ENCODE data around the gene RDH8.

Gene RDH8

DNA sequence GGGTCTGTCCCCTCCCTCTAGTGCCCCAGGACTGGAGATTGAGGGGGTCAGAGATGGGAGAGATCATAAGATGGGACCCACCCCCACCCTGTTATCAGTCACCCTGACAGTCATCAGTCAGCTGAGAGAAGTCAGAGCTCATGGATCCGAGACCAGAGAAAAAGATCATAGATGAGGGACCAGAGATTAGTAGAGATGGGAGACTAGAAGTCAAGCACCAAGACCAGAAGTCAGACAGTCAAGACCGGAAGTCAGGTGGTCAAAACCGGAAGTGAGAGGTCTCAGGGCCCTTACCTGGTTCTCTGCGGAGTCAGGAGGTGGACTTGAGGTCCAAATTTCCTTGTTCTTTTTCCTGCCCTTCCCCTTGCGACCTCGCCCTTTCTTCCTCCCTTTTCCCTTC lies 10.0 kb upstream of the RDH8 start:
- H3K27ac ChIP-seq (ENCODE audit: low read depth, low read length), result no peak overlapping the region
- H3K9ac ChIP-seq (ENCODE audit: low read depth in 1 of 2, low read length in 2 of 2), result no peak overlapping the region
- no peaks in the 10 kb centered on the region for H3K36me3 ChIP-seq (ENCODE audit: control insufficient read depth in 1 of 2, insufficient read depth in 2 of 2, low read length in 2 of 2)
- H3K27me3 ChIP-seq (ENCODE audit: control insufficient read depth in 1 of 2, insufficient read depth in 2 of 2, low read length in 2 of 2), result peaks cover 0 to 2% of the 10 kb centered on the region in 2 donors
- H3K9me3 ChIP-seq (ENCODE audit: control insufficient read depth in 1 of 2, low read length in 2 of 2), result no peaks in the 10 kb centered on the region
- no peak overlapping the region for H3K4me3 ChIP-seq (ENCODE audit: low read depth in 1 of 2, low read length in 2 of 2)
- H3K4me1 ChIP-seq (ENCODE audit: control insufficient read depth in 1 of 2, insufficient read depth in 2 of 2, low read length in 2 of 2), result peaks cover 5 to 6% of the 10 kb centered on the region in 2 donors

DNA sequence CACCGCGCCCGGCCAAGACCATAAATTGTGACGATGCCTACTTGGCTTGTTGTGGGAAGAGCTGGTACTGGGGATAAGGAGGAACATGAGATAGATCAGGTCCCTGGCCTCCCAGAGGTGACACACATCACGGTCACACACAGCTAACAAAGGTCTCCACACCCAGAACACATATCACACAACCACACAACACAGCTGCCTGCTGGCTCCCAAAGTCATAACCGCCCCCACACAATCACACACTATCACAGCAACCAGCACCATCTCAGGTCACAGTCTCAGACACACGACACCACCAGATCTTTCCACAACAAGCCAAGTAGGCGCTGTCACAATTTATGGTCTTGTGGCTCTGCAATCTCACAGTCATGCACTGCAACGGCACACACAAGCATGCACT lies 8.7 kb upstream of the RDH8 start:
- Histone ChIP-seq H3K4me1 (ENCODE audit: control insufficient read depth in 1 of 2, insufficient read depth in 2 of 2, low read length in 2 of 2) (peaks cover 6 to 7% of the 10 kb centered on the region in 2 donors), H3K27ac (ENCODE audit: low read depth, low read length) (no peak overlapping the region), H3K36me3 (ENCODE audit: control insufficient read depth in 1 of 2, insufficient read depth in 2 of 2, low read length in 2 of 2) (no peaks in the 10 kb centered on the region), H3K4me3 (ENCODE audit: low read depth in 1 of 2, low read length in 2 of 2) (no peak overlapping the region), H3K9ac (ENCODE audit: low read depth in 1 of 2, low read length in 2 of 2) (no peak overlapping the region), H3K27me3 (ENCODE audit: control insufficient read depth in 1 of 2, insufficient read depth in 2 of 2, low read length in 2 of 2) (peaks cover 6 to 9% of the 10 kb centered on the region in 2 donors), H3K9me3 (ENCODE audit: control insufficient read depth in 1 of 2, low read length in 2 of 2) (no peaks in the 10 kb centered on the region)

DNA sequence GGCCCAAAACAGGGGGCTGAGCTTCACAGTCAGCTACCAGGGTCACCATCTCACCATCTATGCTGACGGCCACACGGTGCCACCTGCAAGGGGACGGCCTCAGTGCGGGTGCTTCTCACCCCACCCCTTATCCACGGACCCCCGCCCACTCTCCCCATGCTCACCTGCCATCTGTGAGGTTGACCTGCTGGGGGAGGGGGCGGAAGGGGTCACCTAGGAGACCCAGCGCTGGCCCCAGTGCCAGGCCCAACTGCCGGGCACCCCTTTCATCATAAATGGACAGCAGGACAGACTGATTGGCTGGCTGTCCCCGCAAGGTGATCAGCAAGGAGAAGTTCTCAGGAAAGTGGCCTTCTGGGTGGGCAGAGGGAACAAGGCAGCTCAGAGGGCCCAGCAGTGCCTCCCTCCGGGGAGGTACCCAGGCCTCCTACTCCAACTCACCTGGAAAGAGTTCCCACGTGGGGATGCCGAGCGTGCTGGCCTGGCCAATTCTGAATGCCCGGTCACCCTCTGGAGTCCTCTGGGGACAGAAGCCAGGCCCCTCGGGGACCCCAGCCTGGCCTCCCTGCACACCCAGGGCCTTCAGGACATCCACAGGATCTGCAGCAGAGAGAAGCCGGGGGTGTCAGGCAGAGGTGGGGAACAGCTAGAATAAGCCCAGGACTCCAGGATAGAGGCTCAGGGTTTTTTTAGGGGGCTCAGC lies 7.5 kb upstream of the RDH8 start:
- Histone ChIP-seq H3K27me3 (ENCODE audit: control insufficient read depth in 1 of 2, insufficient read depth in 2 of 2, low read length in 2 of 2) (peaks cover 9 to 13% of the 10 kb centered on the region in 2 donors), H3K27ac (ENCODE audit: low read depth, low read length) (peak overlapping the region; percentile 20), H3K9ac (ENCODE audit: low read depth in 1 of 2, low read length in 2 of 2) (no peak overlapping the region), H3K36me3 (ENCODE audit: control insufficient read depth in 1 of 2, insufficient read depth in 2 of 2, low read length in 2 of 2) (no peaks in the 10 kb centered on the region), H3K9me3 (ENCODE audit: control insufficient read depth in 1 of 2, low read length in 2 of 2) (no peaks in the 10 kb centered on the region), H3K4me1 (ENCODE audit: control insufficient read depth in 1 of 2, insufficient read depth in 2 of 2, low read length in 2 of 2) (peaks cover 10% of the 10 kb centered on the region in 2 donors), H3K4me3 (ENCODE audit: low read depth in 1 of 2, low read length in 2 of 2) (no peak overlapping the region)

DNA sequence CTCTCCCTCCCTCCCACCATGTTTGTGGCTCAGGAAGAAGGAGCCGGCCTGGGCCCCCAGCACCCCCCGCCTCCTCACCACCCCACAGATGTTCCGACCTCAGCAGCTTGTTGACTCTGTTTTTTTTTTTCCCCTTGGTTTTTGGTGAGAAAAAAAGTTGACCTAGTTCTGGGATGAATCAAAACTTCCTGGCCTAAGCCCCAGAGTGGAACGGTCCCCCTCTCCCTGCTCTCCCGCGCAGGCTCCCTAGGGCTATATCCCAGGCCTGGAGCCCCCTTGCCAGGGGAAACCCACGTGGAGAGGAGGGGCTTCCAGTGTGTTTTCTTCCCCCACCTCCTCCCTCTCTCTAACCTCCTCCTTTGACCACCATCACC lies 7.0 kb upstream of the RDH8 start:
- Histone ChIP-seq H3K4me1 (ENCODE audit: control insufficient read depth in 1 of 2, insufficient read depth in 2 of 2, low read length in 2 of 2) (peaks cover 10% of the 10 kb centered on the region in 2 donors), H3K27me3 (ENCODE audit: control insufficient read depth in 1 of 2, insufficient read depth in 2 of 2, low read length in 2 of 2) (peaks cover 14 to 17% of the 10 kb centered on the region in 2 donors), H3K27ac (ENCODE audit: low read depth, low read length) (peak overlapping the region; percentile 20)

DNA sequence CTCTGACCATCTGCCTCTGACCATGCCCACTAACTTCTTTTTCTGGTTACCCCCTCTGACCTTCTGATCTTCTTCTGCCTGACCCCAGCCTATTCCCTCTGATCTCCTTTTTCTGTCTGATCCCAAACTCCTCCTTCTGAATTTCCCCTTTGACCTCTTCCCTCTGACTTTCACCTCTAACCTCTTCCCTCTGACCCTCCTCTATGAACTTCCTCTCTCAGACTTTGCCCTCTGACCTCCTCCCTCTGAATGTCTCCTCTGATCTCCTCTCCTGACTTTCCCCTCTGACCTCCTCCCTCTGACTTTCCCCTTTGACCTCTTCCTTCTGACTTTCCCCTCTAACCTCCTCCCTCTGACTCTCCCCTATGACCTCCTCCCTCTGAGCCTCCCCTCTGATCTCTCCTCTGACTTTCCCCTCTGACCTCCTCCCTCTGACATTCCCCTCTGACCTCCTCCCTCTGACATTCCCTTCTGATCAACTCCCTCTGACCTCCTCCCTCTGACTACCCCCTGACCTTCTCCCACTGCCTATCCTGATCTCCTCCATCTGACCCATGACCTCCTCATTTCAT lies 6.4 kb upstream of the RDH8 start:
- peaks cover 5 to 7% of the 10 kb centered on the region in 2 donors for H3K4me1 ChIP-seq (ENCODE audit: control insufficient read depth in 1 of 2, insufficient read depth in 2 of 2, low read length in 2 of 2)
- peaks cover 14 to 17% of the 10 kb centered on the region in 2 donors for H3K27me3 ChIP-seq (ENCODE audit: control insufficient read depth in 1 of 2, insufficient read depth in 2 of 2, low read length in 2 of 2)
- H3K27ac ChIP-seq (ENCODE audit: low read depth, low read length), result peak overlapping the region; percentile 56
- no peak overlapping the region for H3K4me3 ChIP-seq (ENCODE audit: low read depth in 1 of 2, low read length in 2 of 2)
- no peak overlapping the region for H3K9ac ChIP-seq (ENCODE audit: low read depth in 1 of 2, low read length in 2 of 2)
- H3K9me3 ChIP-seq (ENCODE audit: control insufficient read depth in 1 of 2, low read length in 2 of 2), result no peaks in the 10 kb centered on the region
- H3K36me3 ChIP-seq (ENCODE audit: control insufficient read depth in 1 of 2, insufficient read depth in 2 of 2, low read length in 2 of 2), result no peaks in the 10 kb centered on the region

More for the DNA sequence above, 7.0 kb upstream of the RDH8 start:
- H3K9ac ChIP-seq (ENCODE audit: low read depth in 1 of 2, low read length in 2 of 2), result no peak overlapping the region
- no peak overlapping the region for H3K4me3 ChIP-seq (ENCODE audit: low read depth in 1 of 2, low read length in 2 of 2)
- H3K9me3 ChIP-seq (ENCODE audit: control insufficient read depth in 1 of 2, low read length in 2 of 2), result no peaks in the 10 kb centered on the region
- H3K36me3 ChIP-seq (ENCODE audit: control insufficient read depth in 1 of 2, insufficient read depth in 2 of 2, low read length in 2 of 2), result no peaks in the 10 kb centered on the region

DNA sequence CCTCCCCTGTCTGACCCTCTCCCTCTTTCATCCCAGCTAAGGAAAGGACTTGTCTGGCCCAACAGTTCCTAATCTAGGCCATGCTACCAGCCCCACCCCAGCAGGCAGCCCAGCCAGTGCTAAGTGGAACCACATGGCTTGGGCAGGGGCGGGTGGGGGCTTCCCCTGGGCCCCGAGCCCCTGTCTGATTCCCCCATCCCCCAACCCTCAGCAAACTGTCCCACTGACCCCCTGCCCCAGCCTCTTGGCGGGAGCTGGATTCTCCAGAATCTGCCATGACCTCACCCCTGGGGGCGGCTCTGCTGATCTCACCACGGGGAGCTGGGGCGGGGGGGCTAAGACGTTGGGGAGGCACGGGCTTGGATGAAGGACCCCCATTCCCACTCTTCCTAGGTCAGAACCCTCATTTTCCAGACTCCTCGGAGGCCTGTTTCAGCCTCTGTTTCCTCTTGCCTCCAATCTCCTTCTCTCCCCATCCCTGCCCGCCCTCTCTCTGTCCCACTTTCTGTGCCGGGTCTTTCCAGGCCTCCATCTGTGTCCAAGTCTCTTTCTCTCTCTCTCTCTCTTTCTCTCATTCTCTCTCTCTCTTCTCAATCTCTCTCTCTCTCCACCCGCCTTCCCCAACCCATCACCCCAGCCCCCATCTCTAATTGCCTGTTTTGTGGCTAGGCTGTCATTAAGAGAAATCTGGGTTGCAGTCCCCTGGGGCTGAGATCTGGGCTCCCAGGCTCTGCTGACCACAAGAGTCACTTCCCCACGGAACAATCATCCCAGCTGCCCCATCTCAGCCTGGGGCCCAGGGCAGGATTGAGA lies 5.7 kb upstream of the RDH8 start:
- H3K4me3 ChIP-seq (ENCODE audit: low read depth in 1 of 2, low read length in 2 of 2), result no peak overlapping the region
- H3K27me3 ChIP-seq (ENCODE audit: control insufficient read depth in 1 of 2, insufficient read depth in 2 of 2, low read length in 2 of 2), result peaks cover 14 to 19% of the 10 kb centered on the region in 2 donors
- peak overlapping the region; percentile 56 for H3K27ac ChIP-seq (ENCODE audit: low read depth, low read length)
- no peaks in the 10 kb centered on the region for H3K36me3 ChIP-seq (ENCODE audit: control insufficient read depth in 1 of 2, insufficient read depth in 2 of 2, low read length in 2 of 2)
- H3K9ac ChIP-seq (ENCODE audit: low read depth in 1 of 2, low read length in 2 of 2), result no peak overlapping the region
- peaks cover 5% of the 10 kb centered on the region in 2 donors for H3K4me1 ChIP-seq (ENCODE audit: control insufficient read depth in 1 of 2, insufficient read depth in 2 of 2, low read length in 2 of 2)
- no peaks in the 10 kb centered on the region for H3K9me3 ChIP-seq (ENCODE audit: control insufficient read depth in 1 of 2, low read length in 2 of 2)

DNA sequence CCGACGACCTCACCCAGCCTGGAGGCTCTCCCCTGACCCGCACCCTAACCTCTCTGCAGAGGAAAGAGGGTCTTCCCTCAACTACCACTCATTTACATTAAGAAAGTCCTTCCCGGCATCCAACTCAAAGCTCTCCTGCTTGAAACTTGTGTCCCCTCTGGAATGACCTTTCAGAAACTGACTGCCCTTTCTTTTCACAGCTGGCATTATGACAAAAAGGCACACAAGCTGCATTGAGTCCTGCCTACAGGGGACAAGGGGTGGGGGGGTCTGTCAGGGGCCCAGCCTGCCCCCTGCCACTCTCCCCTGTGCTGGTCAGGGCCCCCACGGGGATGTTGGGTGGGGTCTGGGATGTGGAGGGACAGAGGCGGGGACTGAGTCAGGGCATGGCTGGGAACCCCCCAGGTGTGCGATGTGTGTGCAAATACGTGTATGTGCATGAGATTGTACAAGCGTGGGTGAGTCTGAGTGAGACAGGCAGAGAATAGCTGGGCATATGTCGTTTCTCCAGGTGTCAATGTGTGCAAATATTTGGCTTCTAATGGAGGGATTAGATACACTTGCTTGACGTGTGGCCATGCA lies 5.0 kb upstream of the RDH8 start:
- Histone ChIP-seq H3K27me3 (ENCODE audit: control insufficient read depth in 1 of 2, insufficient read depth in 2 of 2, low read length in 2 of 2) (peaks cover 14 to 21% of the 10 kb centered on the region in 2 donors), H3K27ac (ENCODE audit: low read depth, low read length) (no peak overlapping the region), H3K4me1 (ENCODE audit: control insufficient read depth in 1 of 2, insufficient read depth in 2 of 2, low read length in 2 of 2) (peaks cover 5% of the 10 kb centered on the region in 2 donors), H3K9me3 (ENCODE audit: control insufficient read depth in 1 of 2, low read length in 2 of 2) (no peaks in the 10 kb centered on the region), H3K36me3 (ENCODE audit: control insufficient read depth in 1 of 2, insufficient read depth in 2 of 2, low read length in 2 of 2) (no peaks in the 10 kb centered on the region), H3K4me3 (ENCODE audit: low read depth in 1 of 2, low read length in 2 of 2) (no peak overlapping the region), H3K9ac (ENCODE audit: low read depth in 1 of 2, low read length in 2 of 2) (no peak overlapping the region)

DNA sequence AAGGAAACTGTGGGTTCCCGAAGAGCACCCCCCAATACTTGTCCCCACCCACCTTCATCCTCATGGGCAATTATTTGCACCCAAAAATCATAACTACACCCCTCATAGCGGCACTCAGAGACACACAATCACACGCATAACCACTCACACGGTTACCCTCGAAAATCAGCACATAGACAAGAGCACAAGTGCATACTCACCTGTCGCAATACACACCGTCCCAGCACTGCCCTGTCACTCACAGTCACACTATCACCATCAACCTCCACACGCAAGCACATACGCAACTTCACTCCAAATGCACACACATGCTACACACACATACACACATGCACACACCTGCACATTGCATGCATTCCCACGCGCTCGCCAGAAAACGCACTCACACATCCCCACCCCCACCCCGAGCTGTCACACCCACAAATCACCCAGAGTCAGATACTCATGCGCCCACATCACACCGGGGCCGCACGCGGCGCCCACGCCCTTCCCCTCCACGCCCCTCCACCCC lies 3.5 kb upstream of the RDH8 start:
- Histone ChIP-seq H3K27ac (ENCODE audit: low read depth, low read length) (no peak overlapping the region), H3K4me1 (ENCODE audit: control insufficient read depth in 1 of 2, insufficient read depth in 2 of 2, low read length in 2 of 2) (peaks cover 5% of the 10 kb centered on the region in 2 donors), H3K27me3 (ENCODE audit: control insufficient read depth in 1 of 2, insufficient read depth in 2 of 2, low read length in 2 of 2) (peaks cover 14 to 25% of the 10 kb centered on the region in 2 donors), H3K9ac (ENCODE audit: low read depth in 1 of 2, low read length in 2 of 2) (no peak overlapping the region), H3K4me3 (ENCODE audit: low read depth in 1 of 2, low read length in 2 of 2) (peak overlapping the region; percentile 59 to 63), H3K36me3 (ENCODE audit: control insufficient read depth in 1 of 2, insufficient read depth in 2 of 2, low read length in 2 of 2) (no peaks in the 10 kb centered on the region), H3K9me3 (ENCODE audit: control insufficient read depth in 1 of 2, low read length in 2 of 2) (no peaks in the 10 kb centered on the region)

DNA sequence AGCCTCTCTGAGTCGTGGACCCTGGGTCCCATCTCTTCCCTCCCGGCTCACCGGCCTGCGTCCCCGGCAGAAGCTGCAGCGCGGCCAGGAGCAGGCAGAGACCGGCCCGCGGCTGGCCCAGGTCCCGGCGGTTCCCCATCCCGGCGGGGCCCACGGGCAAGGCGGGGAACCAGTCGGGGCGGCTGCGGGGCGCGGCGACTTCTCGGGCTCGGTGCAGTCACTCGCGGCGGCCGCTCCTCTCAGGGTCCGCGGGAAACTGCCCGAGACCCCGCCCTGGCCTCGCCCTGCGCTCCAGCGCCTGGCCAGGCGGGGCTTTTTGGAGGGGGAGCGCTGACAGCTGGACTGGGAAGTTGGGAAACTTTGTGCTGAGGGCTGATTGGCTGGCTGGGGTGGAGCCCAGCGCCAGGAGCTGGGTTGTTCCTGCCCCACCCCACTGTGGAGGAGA lies 3.0 kb upstream of the RDH8 start, which contains the start of gene COL5A3:
Gene COL5A3, minus strand, starts transcription at position 258 of the 445 bp plus-strand sequence. Its CDS starts 119 bp downstream, at position 139.
- H3K27me3 ChIP-seq (ENCODE audit: control insufficient read depth in 1 of 2, insufficient read depth in 2 of 2, low read length in 2 of 2), result peaks cover 14 to 25% of the 10 kb centered on the region in 2 donors
- peak within 1 kb of the TSS; percentile 59 to 63 for H3K4me3 ChIP-seq (ENCODE audit: low read depth in 1 of 2, low read length in 2 of 2)
- no peak within 1 kb of the TSS for H3K9ac ChIP-seq (ENCODE audit: low read depth in 1 of 2, low read length in 2 of 2)
- H3K27ac ChIP-seq (ENCODE audit: low read depth, low read length), result no peak within 1 kb of the TSS
- no peaks in the 10 kb centered on the region for H3K36me3 ChIP-seq (ENCODE audit: control insufficient read depth in 1 of 2, insufficient read depth in 2 of 2, low read length in 2 of 2)
- H3K9me3 ChIP-seq (ENCODE audit: control insufficient read depth in 1 of 2, low read length in 2 of 2), result no peaks in the 10 kb centered on the region
- H3K4me1 ChIP-seq (ENCODE audit: control insufficient read depth in 1 of 2, insufficient read depth in 2 of 2, low read length in 2 of 2), result peaks cover 5% of the 10 kb centered on the region in 2 donors
